WI38 (cell line): ENCODE results near the gene GLRA3.

Experiments used
- H3K4me3 ChIP-seq: 2 replicates; pipeline ENCODE4 v1.5.1; 2011; ENCODE audit warnings: low read depth, mild to moderate bottlenecking, control low read depth, low read length
- TF ChIP-seq, protein P1 (sequence below): IDR thresholded peaks from 2 replicates; pipeline ENCODE4 v1.5.1; 2012; ENCODE audit warnings: low read depth, mild to moderate bottlenecking, control low read depth, low read length

Gene GLRA3

DNA sequence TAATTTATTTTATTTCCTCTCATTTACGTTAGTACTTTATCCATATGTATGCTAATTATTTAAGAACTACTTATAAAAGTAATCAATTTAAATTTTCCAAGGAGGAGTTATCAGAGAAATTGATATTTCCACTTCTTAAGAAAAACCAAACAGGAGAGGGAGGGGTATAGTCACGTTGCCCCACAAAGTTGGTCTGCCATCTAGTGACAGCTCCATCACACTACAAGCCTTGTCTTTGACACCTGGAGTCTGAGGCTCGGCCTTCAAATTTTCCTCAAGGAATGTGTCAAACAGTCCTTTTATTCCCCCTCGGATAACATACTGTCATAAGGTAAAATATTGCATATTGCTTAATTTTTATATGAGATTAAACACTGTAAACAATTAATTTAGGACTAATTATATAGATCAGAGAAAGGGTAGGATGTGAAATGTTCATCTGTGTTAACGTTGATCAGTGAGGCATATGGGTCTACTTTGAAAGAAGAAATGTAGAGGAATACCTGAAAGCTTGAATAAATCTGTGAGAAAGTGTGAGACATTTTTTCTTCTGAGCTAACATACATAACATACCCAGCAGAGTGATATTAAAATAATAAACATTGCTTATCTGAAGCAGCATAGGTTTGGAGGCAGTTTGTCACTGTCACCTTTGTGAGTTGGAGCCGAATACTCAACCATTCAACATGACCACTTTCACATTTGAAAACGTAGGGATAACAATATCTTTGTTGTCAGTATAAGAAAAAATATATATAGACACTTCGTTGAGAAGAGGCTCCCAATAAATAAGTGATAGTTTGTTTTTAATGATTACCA, 114.4 kb downstream of the GLRA3 start:
- no peak overlapping the region for H3K4me3 ChIP-seq

DNA sequence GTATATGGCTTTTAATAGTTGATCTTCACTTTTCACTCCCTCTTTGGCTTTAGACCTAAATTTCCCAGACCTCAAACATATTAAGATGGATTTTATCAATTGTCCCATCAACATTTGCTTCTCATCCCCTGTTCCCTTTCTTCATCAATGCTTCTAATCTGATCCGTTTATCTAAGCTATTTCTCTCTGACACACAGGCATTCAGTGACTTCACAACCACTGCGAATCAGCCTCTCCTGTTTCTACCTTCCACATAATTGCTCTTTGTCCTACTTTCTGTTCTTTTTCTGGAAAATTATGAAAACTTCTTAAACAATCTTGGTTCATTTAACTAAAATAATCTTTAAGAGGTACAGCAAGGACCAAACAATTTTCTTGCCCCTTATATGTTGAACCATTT, 115.2 kb downstream of the GLRA3 start:
- H3K4me3 ChIP-seq, result no peak overlapping the region
- TF ChIP-seq, protein P1, sequence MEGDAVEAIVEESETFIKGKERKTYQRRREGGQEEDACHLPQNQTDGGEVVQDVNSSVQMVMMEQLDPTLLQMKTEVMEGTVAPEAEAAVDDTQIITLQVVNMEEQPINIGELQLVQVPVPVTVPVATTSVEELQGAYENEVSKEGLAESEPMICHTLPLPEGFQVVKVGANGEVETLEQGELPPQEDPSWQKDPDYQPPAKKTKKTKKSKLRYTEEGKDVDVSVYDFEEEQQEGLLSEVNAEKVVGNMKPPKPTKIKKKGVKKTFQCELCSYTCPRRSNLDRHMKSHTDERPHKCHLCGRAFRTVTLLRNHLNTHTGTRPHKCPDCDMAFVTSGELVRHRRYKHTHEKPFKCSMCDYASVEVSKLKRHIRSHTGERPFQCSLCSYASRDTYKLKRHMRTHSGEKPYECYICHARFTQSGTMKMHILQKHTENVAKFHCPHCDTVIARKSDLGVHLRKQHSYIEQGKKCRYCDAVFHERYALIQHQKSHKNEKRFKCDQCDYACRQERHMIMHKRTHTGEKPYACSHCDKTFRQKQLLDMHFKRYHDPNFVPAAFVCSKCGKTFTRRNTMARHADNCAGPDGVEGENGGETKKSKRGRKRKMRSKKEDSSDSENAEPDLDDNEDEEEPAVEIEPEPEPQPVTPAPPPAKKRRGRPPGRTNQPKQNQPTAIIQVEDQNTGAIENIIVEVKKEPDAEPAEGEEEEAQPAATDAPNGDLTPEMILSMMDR, result no peak

More for the DNA sequence above, 114.4 kb downstream of the GLRA3 start:
- TF ChIP-seq, protein P1, result 0 out of 2 replicates have a peak, but pooled peaks have one; percentile 4

DNA sequence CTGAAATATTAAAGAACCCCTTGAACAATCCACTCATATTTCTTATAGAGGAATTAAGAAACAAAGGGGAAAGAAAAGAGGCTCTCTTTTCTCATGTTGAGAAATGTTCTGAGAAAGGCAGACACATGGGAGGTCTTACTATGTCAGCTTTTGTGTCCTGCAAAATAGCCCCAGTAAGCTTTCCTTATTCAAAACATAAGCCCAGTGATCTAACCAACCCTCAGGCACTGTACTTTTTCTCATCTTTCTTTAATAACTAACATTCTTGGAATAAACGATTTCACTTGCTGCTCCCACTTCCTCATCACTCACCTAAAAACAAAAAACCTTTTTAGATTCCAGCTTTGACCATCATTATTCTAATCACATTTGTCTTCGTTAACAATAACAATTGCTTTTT, 115.9 kb downstream of the GLRA3 start:
- TF ChIP-seq, protein P1, result no peak
- no peak overlapping the region for H3K4me3 ChIP-seq

DNA sequence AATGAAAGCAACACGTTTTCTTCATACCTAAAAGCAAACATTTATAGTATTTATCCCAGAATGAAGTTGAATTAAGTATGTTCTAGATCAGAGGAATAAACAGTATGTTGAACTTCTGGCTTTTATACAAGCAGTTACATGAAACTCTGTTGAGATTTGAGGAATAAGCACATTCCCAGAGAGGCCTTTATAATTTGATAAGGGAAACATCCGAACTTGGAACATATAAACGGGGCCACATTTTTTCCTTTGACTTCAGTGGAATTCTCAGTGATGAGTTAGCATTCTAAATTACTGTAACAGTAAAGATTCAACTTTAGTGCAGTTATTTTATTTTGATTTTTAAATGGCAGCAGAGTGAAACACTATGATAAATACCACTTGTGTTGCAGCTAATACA, 119.5 kb downstream of the GLRA3 start:
- H3K4me3 ChIP-seq, result no peak overlapping the region
- TF ChIP-seq, protein P1, result no peak

DNA sequence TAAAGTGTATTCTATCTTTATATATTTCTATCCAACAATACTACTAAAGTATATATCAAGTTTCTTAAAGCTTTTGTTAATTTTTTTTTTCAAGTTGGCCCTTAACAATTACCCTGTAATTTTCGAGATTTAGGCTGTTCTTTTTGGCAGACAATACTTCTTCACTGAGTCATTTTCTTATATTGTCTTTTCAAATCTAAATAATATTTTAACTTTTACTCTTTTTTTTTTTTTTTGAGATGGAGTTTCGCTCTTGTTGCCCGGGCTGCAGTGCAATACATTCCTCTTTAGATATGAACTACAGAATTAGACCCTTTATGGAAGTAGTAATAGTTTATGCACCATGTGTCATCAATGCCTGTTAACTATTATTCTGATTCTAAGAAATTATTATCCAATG, 120.7 kb downstream of the GLRA3 start:
- no peak overlapping the region for H3K4me3 ChIP-seq
- TF ChIP-seq, protein P1, result no peak

DNA sequence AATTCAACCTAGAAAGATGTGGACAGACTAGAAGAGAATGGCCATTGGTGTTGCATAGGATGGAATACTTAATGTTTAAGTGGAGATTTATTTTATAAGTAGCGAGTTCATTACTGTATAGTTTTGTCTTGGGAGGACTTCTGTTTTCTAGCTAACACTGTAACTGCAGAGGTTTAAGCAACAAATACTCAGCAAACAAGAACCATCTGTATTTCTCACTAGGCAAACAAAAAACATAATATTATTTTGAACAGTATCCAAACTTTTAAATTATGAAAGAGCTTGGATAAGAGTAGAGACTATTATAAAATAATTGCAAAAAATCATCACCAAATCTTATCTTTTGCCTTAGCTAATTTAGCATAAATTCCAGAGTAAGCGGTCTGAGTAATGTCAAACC, 121.1 kb downstream of the GLRA3 start:
- no peak overlapping the region for H3K4me3 ChIP-seq
- TF ChIP-seq, protein P1, result no peak

DNA sequence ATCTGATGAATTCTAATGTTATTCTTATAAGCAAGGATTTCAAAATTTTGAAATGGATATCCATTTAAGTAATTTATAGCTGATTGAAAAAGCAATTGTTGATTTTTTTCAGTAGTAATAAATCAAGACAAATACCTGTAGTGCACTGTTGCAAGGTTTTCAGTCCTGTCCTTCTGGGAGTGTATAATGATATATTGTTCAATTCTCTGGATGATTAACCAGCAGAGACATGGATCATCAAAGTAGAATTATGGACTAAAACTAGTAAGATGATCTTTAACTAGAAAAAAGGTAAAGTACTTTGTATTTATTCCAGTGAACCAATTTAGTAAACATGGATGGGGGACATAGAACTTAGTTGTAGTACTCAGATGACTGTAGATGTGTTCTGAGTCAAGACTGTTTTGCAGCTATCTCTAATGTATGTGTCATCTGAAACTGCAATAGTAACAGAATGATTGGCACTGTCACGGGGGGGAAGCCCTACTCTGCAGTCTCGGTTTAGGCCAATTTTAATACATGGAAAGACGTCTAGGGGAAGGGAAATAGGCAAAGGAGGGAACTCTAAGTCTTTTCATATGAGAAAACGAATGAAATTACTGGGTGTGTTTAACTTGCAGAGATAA, 121.9 kb downstream of the GLRA3 start:
- TF ChIP-seq, protein P1, result no peak
- H3K4me3 ChIP-seq, result no peak overlapping the region
